Omental fat pad (tissue), 4 donors: ENCODE measurements around the gene MCM9. TPM values are rescaled to one million over a fixed set of nuclear protein-coding genes. Genes with fewer than 3 reads are reported as not detected.

Source experiments
- ATAC-seq: fragments of 150-250 bp; one replicate; pipeline ENCODE4 v1.9.1; 2016; ENCODE audit warnings: mild to moderate bottlenecking, moderate library complexity; ENCODE audit not compliant: low FRiP score
- DNase-seq: peaks from one replicate; pipeline ENCODE4 v3.0.0-alpha.2; 2019; ENCODE audit warnings: low spot score
- CTCF ChIP-seq, 3 donors: fragments of 450-650 bp; IDR thresholded peaks; one replicate each; pipeline ENCODE4 v1.5.1; 2016 to 2017; ENCODE audit warnings: antibody characterized with exemption in 3 of 3, mild to moderate bottlenecking in 3 of 3, moderate library complexity in 2 of 3
- total RNA-seq, 4 donors: library from RNA; depleted of rRNA; stranded (reverse); fragments of >200 nt; gene quantifications; one replicate each; pipeline ENCODE4 v1.1.0, GENCODE V29; 2016

MCM9 gene
- total RNA-seq, 4 donors from 2014 or later, result 12.2 to 25.9 (median 14.3) TPM

- TF ChIP-seq CTCF (IDR thresholded peaks at IDR 0.05), result no peak
- no peak for ATAC-seq
Measured at GRCh38 chr6:118896339-118897136, 38.4 kb downstream of the MCM9 start.

GRCh38 chr6:118895859-118896258, 39.1 kb downstream of the MCM9 start:
- DNase-seq (no peak), ATAC-seq (no peak)
- TF ChIP-seq CTCF (IDR thresholded peaks at IDR 0.05), result no peak

More at GRCh38 chr6:118896339-118897136, 38.4 kb downstream of the MCM9 start:
- DNase-seq, result no peak

- TF ChIP-seq CTCF (IDR thresholded peaks at IDR 0.05), result no peak
- DNase-seq (no peak), ATAC-seq (no peak)
Measured at GRCh38 chr6:118895261-118895560, 39.7 kb downstream of the MCM9 start.

- DNase-seq (no peak), ATAC-seq (peak; percentile 63)
- peak in 1 of 3 donors; percentile 10 for TF ChIP-seq CTCF (IDR thresholded peaks at IDR 0.05)
Measured at GRCh38 chr6:118894425-118895260, 40.3 kb downstream of the MCM9 start.

GRCh38 chr6:118893807-118894424, 41.0 kb downstream of the MCM9 start, which contains the start of gene ASF1A:
Gene ASF1A (plus strand): TSS chr6:118894152. CDS start chr6:118894414, 262 bp downstream.
- TF ChIP-seq CTCF (IDR thresholded peaks at IDR 0.05), result peak in 1 of 3 donors; percentile 39
- peak; percentile 76 for DNase-seq

GRCh38 chr6:118893064-118893806, 41.7 kb downstream of the MCM9 start:
- ATAC-seq, result no peak
- DNase-seq, result no peak
- no peak for TF ChIP-seq CTCF (IDR thresholded peaks at IDR 0.05)

More at GRCh38 chr6:118893807-118894424, 41.0 kb downstream of the MCM9 start, which contains the start of gene ASF1A:
- peak; percentile 94 for ATAC-seq
